Mucosa of rectum (tissue), 2 donors: ENCODE measurements around the gene YEATS2.
"Not testable (repeated sequence)": the region's sequence is repeated elsewhere in the genome, so short reads cannot be mapped to it uniquely, and the experiment has no call there.

Experiments
- H3K27ac ChIP-seq, 2 donors: one replicate each; pipeline ENCODE4 v1.7.0; 2013; ENCODE audit warnings: inconsistent platforms in 2 of 2, low read depth in 2 of 2, low read length in 2 of 2
- H3K27me3 ChIP-seq, 2 donors: one replicate each; pipeline ENCODE4 v1.7.0; 2013; ENCODE audit warnings: low read length in 2 of 2; ENCODE audit not compliant: control insufficient read depth in 2 of 2, insufficient read depth in 2 of 2
- H3K36me3 ChIP-seq, 2 donors: one replicate each; pipeline ENCODE4 v1.7.0; 2013; ENCODE audit warnings: low read length in 2 of 2; ENCODE audit not compliant: control insufficient read depth in 2 of 2, insufficient read depth in 2 of 2
- H3K4me1 ChIP-seq, 2 donors: one replicate each; pipeline ENCODE4 v1.7.0; 2013; ENCODE audit warnings: low read length in 2 of 2, mild to moderate bottlenecking in 1 of 2; ENCODE audit not compliant: control insufficient read depth in 2 of 2, insufficient read depth in 2 of 2
- H3K4me3 ChIP-seq, 2 donors: one replicate each; pipeline ENCODE4 v1.7.0; 2013; ENCODE audit warnings: low read length in 2 of 2
- H3K9ac ChIP-seq, 2 donors: one replicate each; pipeline ENCODE4 v1.7.0; 2013; ENCODE audit warnings: low read length in 2 of 2, low read depth in 1 of 2, mild to moderate bottlenecking in 1 of 2
- H3K9me3 ChIP-seq, 2 donors: one replicate each; pipeline ENCODE4 v1.7.0; 2013; ENCODE audit warnings: low read length in 2 of 2; ENCODE audit not compliant: control insufficient read depth in 2 of 2
- donor health status: healthy.
- donor health status: Normal muscosa, but diverticular disease.

YEATS2 gene

GRCh38 chr3:183697610-183698317 is at the start of gene YEATS2:
YEATS2 (plus strand) TSS chr3:183697797; CDS start chr3:183715163, 17,366 bp downstream.
- peak within 1 kb of the TSS; percentile 70 to 86 for H3K27ac ChIP-seq
- no peaks in the 10 kb centered on the region for H3K27me3 ChIP-seq
- peak within 1 kb of the TSS; percentile 71 to 84 for H3K4me3 ChIP-seq
- H3K9me3 ChIP-seq, result no peaks in the 10 kb centered on the region
- peaks cover 0 to 2% of the 10 kb centered on the region in 2 donors for H3K36me3 ChIP-seq
- H3K4me1 ChIP-seq, result peaks cover 7 to 8% of the 10 kb centered on the region in 2 donors
- H3K9ac ChIP-seq, result peak within 1 kb of the TSS; percentile 89

GRCh38 chr3:183650554-183650953 is 47.0 kb upstream of the YEATS2 start:
- H3K36me3 ChIP-seq, result peaks cover 37 to 53% of the 10 kb centered on the region in 2 donors
- H3K27me3 ChIP-seq, result no peaks in the 10 kb centered on the region
- H3K27ac ChIP-seq, result no peak overlapping the region
- H3K9me3 ChIP-seq, result peaks cover 18 to 25% of the 10 kb centered on the region in 2 donors
- no peak overlapping the region for H3K9ac ChIP-seq
- H3K4me1 ChIP-seq, result no peaks in the 10 kb centered on the region
- H3K4me3 ChIP-seq, result no peak overlapping the region

- H3K4me1 ChIP-seq, result no peaks in the 10 kb centered on the region
- no peak overlapping the region for H3K4me3 ChIP-seq
- no peak overlapping the region for H3K27ac ChIP-seq
- H3K9ac ChIP-seq, result no peak overlapping the region
- peaks cover 18 to 25% of the 10 kb centered on the region in 2 donors for H3K9me3 ChIP-seq
- H3K27me3 ChIP-seq, result no peaks in the 10 kb centered on the region
- H3K36me3 ChIP-seq, result peaks cover 36 to 53% of the 10 kb centered on the region in 2 donors
These were observed 44.2 kb upstream of the YEATS2 start for GRCh38 chr3:183653209-183654064.

- no peaks in the 10 kb centered on the region for H3K27me3 ChIP-seq
- H3K36me3 ChIP-seq, result peaks cover 36 to 55% of the 10 kb centered on the region in 2 donors
- peaks cover 18 to 23% of the 10 kb centered on the region in 2 donors for H3K9me3 ChIP-seq
- H3K4me1 ChIP-seq, result no peaks in the 10 kb centered on the region
- H3K9ac ChIP-seq, result no peak overlapping the region
- H3K4me3 ChIP-seq, result no peak overlapping the region
- no peak overlapping the region for H3K27ac ChIP-seq
These were observed 42.9 kb upstream of the YEATS2 start for GRCh38 chr3:183654727-183655126.

- Histone ChIP-seq H3K27me3 (no peaks in the 10 kb centered on the region), H3K9ac (no peak overlapping the region), H3K4me3 (no peak overlapping the region), H3K36me3 (peaks cover 13 to 33% of the 10 kb centered on the region in 2 donors), H3K4me1 (no peaks in the 10 kb centered on the region), H3K9me3 (no peaks in the 10 kb centered on the region), H3K27ac (no peak overlapping the region)
These were observed 35.5 kb upstream of the YEATS2 start for GRCh38 chr3:183662099-183662498.

GRCh38 chr3:183664913-183665381 is 32.6 kb upstream of the YEATS2 start:
- no peaks in the 10 kb centered on the region for H3K9me3 ChIP-seq
- H3K4me3 ChIP-seq, result no peak overlapping the region
- no peak overlapping the region for H3K27ac ChIP-seq
- H3K27me3 ChIP-seq, result no peaks in the 10 kb centered on the region
- no peak overlapping the region for H3K9ac ChIP-seq
- H3K36me3 ChIP-seq, result peaks cover 24 to 43% of the 10 kb centered on the region in 2 donors
- H3K4me1 ChIP-seq, result no peaks in the 10 kb centered on the region

GRCh38 chr3:183680061-183680460 is 17.5 kb upstream of the YEATS2 start:
- Histone ChIP-seq H3K27me3 (no peaks in the 10 kb centered on the region), H3K4me3 (no peak overlapping the region), H3K9me3 (no peaks in the 10 kb centered on the region), H3K27ac (no peak overlapping the region), H3K4me1 (no peaks in the 10 kb centered on the region), H3K36me3 (peaks cover 7 to 20% of the 10 kb centered on the region in 2 donors), H3K9ac (no peak overlapping the region)

GRCh38 chr3:183687705-183688104 is 9.9 kb upstream of the YEATS2 start:
- Histone ChIP-seq H3K9ac (no peak overlapping the region), H3K27ac (no peak overlapping the region), H3K9me3 (no peaks in the 10 kb centered on the region), H3K4me1 (no peaks in the 10 kb centered on the region), H3K36me3 (no peaks in the 10 kb centered on the region), H3K27me3 (no peaks in the 10 kb centered on the region), H3K4me3 (no peak overlapping the region)

GRCh38 chr3:183688874-183689273 is 8.7 kb upstream of the YEATS2 start:
- H3K4me3 ChIP-seq, result no peak overlapping the region
- no peaks in the 10 kb centered on the region for H3K9me3 ChIP-seq
- H3K36me3 ChIP-seq, result no peaks in the 10 kb centered on the region
- H3K9ac ChIP-seq, result no peak overlapping the region
- H3K27ac ChIP-seq, result no peak overlapping the region
- H3K27me3 ChIP-seq, result no peaks in the 10 kb centered on the region
- no peaks in the 10 kb centered on the region for H3K4me1 ChIP-seq

- not testable (repeated sequence) for H3K9me3 ChIP-seq, H3K4me1 ChIP-seq, H3K9ac ChIP-seq, H3K27me3 ChIP-seq, H3K27ac ChIP-seq, H3K4me3 ChIP-seq, H3K36me3 ChIP-seq
These were observed 8.0 kb upstream of the YEATS2 start for GRCh38 chr3:183689621-183690020.
